ENCODE measurements around the gene PLA2G4A.
A peak's percentile ranks its signal among the peaks of the same experiment; 100 is the strongest.

Gene PLA2G4A

GRCh38 chr1:186859995-186860394 is 31.2 kb downstream of the PLA2G4A start:
- no peak for TF ChIP-seq CTCF (IDR thresholded peaks at IDR 0.05; ENCODE audit: low read depth, low read length)
- H3K4me3 ChIP-seq (ENCODE audit: low read depth, low read length) = no peak overlapping the region
- in situ Hi-C loops (cut with HindIII; ENCODE audit: low sequenced_read_pairs) = no loop called here
- no peak for DNase-seq (ENCODE audit: low read depth, low spot score)

GRCh38 chr1:186864296-186864695 is 35.5 kb downstream of the PLA2G4A start:
- in situ Hi-C loops (cut with HindIII; ENCODE audit: low sequenced_read_pairs) = no loop called here

GRCh38 chr1:186865253-186865652 is 36.5 kb downstream of the PLA2G4A start:
- DNase-seq (ENCODE audit: low read depth, low spot score) = no peak
- TF ChIP-seq CTCF (IDR thresholded peaks at IDR 0.05; ENCODE audit: low read depth, low read length) = no peak
- H3K4me3 ChIP-seq (ENCODE audit: low read depth, low read length) = no peak overlapping the region
- in situ Hi-C loops (cut with HindIII; ENCODE audit: low sequenced_read_pairs) = no loop called here

More at GRCh38 chr1:186864296-186864695, 35.5 kb downstream of the PLA2G4A start:
- no peak overlapping the region for H3K4me3 ChIP-seq (ENCODE audit: low read depth, low read length)
- TF ChIP-seq CTCF (IDR thresholded peaks at IDR 0.05; ENCODE audit: low read depth, low read length) = no peak
- DNase-seq (ENCODE audit: low read depth, low spot score) = peak; percentile 56

- no peak overlapping the region for H3K4me3 ChIP-seq (ENCODE audit: low read depth, low read length)
- in situ Hi-C loops (cut with HindIII; ENCODE audit: low sequenced_read_pairs) = no loop called here
- DNase-seq (ENCODE audit: low read depth, low spot score) = no peak
- no peak for TF ChIP-seq CTCF (IDR thresholded peaks at IDR 0.05; ENCODE audit: low read depth, low read length)
These were observed 37.1 kb downstream of the PLA2G4A start for GRCh38 chr1:186865857-186866256.

- no peak overlapping the region for H3K4me3 ChIP-seq (ENCODE audit: low read depth, low read length)
- TF ChIP-seq CTCF (IDR thresholded peaks at IDR 0.05; ENCODE audit: low read depth, low read length) = no peak
- no peak for DNase-seq (ENCODE audit: low read depth, low spot score)
- in situ Hi-C loops (cut with HindIII; ENCODE audit: low sequenced_read_pairs) = no loop called here
These were observed 40.9 kb downstream of the PLA2G4A start for GRCh38 chr1:186869526-186870228.

GRCh38 chr1:186871784-186872183 is 43.0 kb downstream of the PLA2G4A start:
- in situ Hi-C loops (cut with HindIII; ENCODE audit: low sequenced_read_pairs) = no loop called here
- no peak for DNase-seq (ENCODE audit: low read depth, low spot score)
- no peak for TF ChIP-seq CTCF (IDR thresholded peaks at IDR 0.05; ENCODE audit: low read depth, low read length)
- no peak overlapping the region for H3K4me3 ChIP-seq (ENCODE audit: low read depth, low read length)

Data from astrocyte of the spinal cord (primary cell).